H1 (cell line): ENCODE measurements around the gene ALG1. TPM values are rescaled to one million over a fixed set of nuclear protein-coding genes. Genes with fewer than 3 reads are reported as not detected.

ENCODE experiments used
- CTCF ChIA-PET: fragments of 300-600 bp; sonication (Branson Sonifier 250); formaldehyde crosslinking; loops from one replicate; lab custom pipeline; 2021; ENCODE audit not compliant: partially characterized antibody; lab: Charles Lee
- POLR2A ChIA-PET: fragments of 300-600 bp; sonication (Branson Sonifier 250); formaldehyde crosslinking; loops from one replicate; lab custom pipeline; 2021; ENCODE audit warnings: inconsistent platforms; ENCODE audit not compliant: partially characterized antibody; lab: Charles Lee
- DNase-seq, 2 experiments: peaks; one replicate each; pipeline versions ENCODE4 v3.0.0 to v3.0.0-alpha.2; 2010 to 2022; ENCODE audit warnings: low spot score in 2 of 2, low read depth in 1 of 2, mixed read lengths in 1 of 2
- FAIRE-seq: peaks from 2 replicates; lab custom pipeline; 2011; peaks lifted over from hg19 to GRCh38; lab: Jason Lieb, UNC
- H2AFZ ChIP-seq: 2 replicates; pipeline ENCODE4 v1.8.1; 2012; ENCODE audit warnings: low read length, inconsistent platforms
- H2AK5ac ChIP-seq: 2 replicates; pipeline ENCODE4 v1.6.1; 2013; ENCODE audit warnings: low read depth, low read length
- H2BK120ac ChIP-seq: replicated peaks from 2 replicates; pipeline ENCODE3; 2013; ENCODE audit warnings: low read depth, low read length, inconsistent platforms
- H2BK12ac ChIP-seq: 2 replicates; pipeline ENCODE4 v1.6.1; 2013; ENCODE audit warnings: low read depth, low read length
- H2BK15ac ChIP-seq: 2 replicates; pipeline ENCODE4 v1.6.1; 2013; ENCODE audit warnings: low read length
- H2BK20ac ChIP-seq: 2 replicates; pipeline ENCODE4 v1.6.1; 2013; ENCODE audit warnings: low read length
- H2BK5ac ChIP-seq: 2 replicates; pipeline ENCODE4 v1.6.1; 2013; ENCODE audit warnings: low read depth, low read length
- H3K14ac ChIP-seq: 2 replicates; pipeline ENCODE4 v1.6.1; 2013; ENCODE audit warnings: inconsistent platforms; ENCODE audit not compliant: insufficient read length
- H3K18ac ChIP-seq: 2 replicates; pipeline ENCODE4 v1.6.1; 2013; ENCODE audit warnings: low read length; ENCODE audit errors: extremely low read depth
- H3K23ac ChIP-seq: 2 replicates; pipeline ENCODE4 v1.6.1; 2013; ENCODE audit warnings: inconsistent platforms; ENCODE audit not compliant: insufficient read length
- H3K23me2 ChIP-seq: 2 replicates; pipeline ENCODE4 v1.6.1; 2013; ENCODE audit warnings: low read depth, low read length
- H3K27ac ChIP-seq: 2 replicates; pipeline ENCODE4 v1.6.1; 2011; ENCODE audit warnings: low read depth, low read length, inconsistent platforms
- H3K27me3 ChIP-seq, 4 experiments: replicated peaks in 1 of 4; 1 replicate in 1 of 4; 2 replicates in 3 of 4; pipeline versions ENCODE4 v1.6.1 to v1.8.1; 2011 to 2013; ENCODE audit warnings: low read length in 3 of 4, mild to moderate bottlenecking in 3 of 4, inconsistent platforms in 2 of 4, mixed read lengths in 2 of 4, moderate library complexity in 1 of 4; ENCODE audit not compliant: control insufficient read depth in 3 of 4, insufficient read depth in 3 of 4; ENCODE audit errors: extremely low read depth in 1 of 4
- H3K36me3 ChIP-seq, 4 experiments: 2 replicates each; pipeline versions ENCODE4 v1.6.1 to v1.8.1; 2011 to 2013; ENCODE audit warnings: mild to moderate bottlenecking in 4 of 4, low read length in 3 of 4, moderate library complexity in 2 of 4, control low read depth in 1 of 4, inconsistent platforms in 1 of 4; ENCODE audit not compliant: insufficient read depth in 4 of 4, control insufficient read depth in 2 of 4
- H3K4ac ChIP-seq: replicated peaks from 2 replicates; pipeline ENCODE3; 2013; ENCODE audit warnings: low read length, low read depth, mixed read lengths, inconsistent platforms; ENCODE audit not compliant: insufficient read length
- H3K4me1 ChIP-seq, 4 experiments: replicated peaks in 1 of 4; 1 replicate in 1 of 4; 2 replicates in 3 of 4; pipeline versions ENCODE4 v1.6.1 to v1.8.1; 2011 to 2013; ENCODE audit warnings: low read length in 3 of 4, inconsistent platforms in 2 of 4, mixed read lengths in 1 of 4; ENCODE audit not compliant: insufficient read depth in 4 of 4, control insufficient read depth in 3 of 4
- H3K4me2 ChIP-seq, 2 experiments: 2 replicates each; pipeline versions ENCODE4 v1.6.1 to v1.8.1; 2011 to 2013; ENCODE audit warnings: low read depth in 2 of 2, low read length in 2 of 2, control low read depth in 1 of 2, inconsistent platforms in 1 of 2, mild to moderate bottlenecking in 1 of 2; ENCODE audit not compliant: insufficient read depth in 1 of 2
- H3K4me3 ChIP-seq, 4 experiments: fragments of 200-600, 300-600 bp in 1 of 4; sonication (generic), shearing (Covaris generic), sonication (Bioruptor Twin) in 1 of 4; 2 replicates each; pipeline versions ENCODE4 v1.5.1 to v1.8.1; 2011 to 2016; ENCODE audit warnings: low read length in 4 of 4, low read depth in 3 of 4, control low read depth in 2 of 4, inconsistent platforms in 2 of 4, mild to moderate bottlenecking in 2 of 4, mixed read lengths in 1 of 4, moderate library complexity in 1 of 4; ENCODE audit not compliant: insufficient read depth in 2 of 4; ENCODE audit errors: extremely low read depth in 1 of 4
- H3K56ac ChIP-seq: replicated peaks from 2 replicates; pipeline ENCODE3; 2013; ENCODE audit warnings: low read depth, mild to moderate bottlenecking, mixed read lengths, low read length, inconsistent platforms; ENCODE audit not compliant: insufficient read length
- H3K79me1 ChIP-seq: 2 replicates; pipeline ENCODE4 v1.6.1; 2013; ENCODE audit warnings: low read depth, low read length, control low read depth
- H3K79me2 ChIP-seq, 2 experiments: 2 replicates each; pipeline versions ENCODE4 v1.6.1 to v1.8.1; 2012 to 2013; ENCODE audit warnings: low read length in 2 of 2, mild to moderate bottlenecking in 2 of 2, inconsistent platforms in 1 of 2; ENCODE audit not compliant: insufficient read depth in 2 of 2, control insufficient read depth in 1 of 2
- H3K9ac ChIP-seq, 4 experiments: replicated peaks in 1 of 4; 1 replicate in 1 of 4; 2 replicates in 3 of 4; pipeline versions ENCODE4 v1.6.1 to v1.8.1; 2011 to 2013; ENCODE audit warnings: low read depth in 3 of 4, low read length in 3 of 4, control low read depth in 2 of 4, mild to moderate bottlenecking in 2 of 4, moderate library complexity in 2 of 4, inconsistent platforms in 1 of 4; ENCODE audit errors: extremely low read depth in 1 of 4
- H3K9me3 ChIP-seq, 2 experiments: 2 replicates each; pipeline versions ENCODE4 v1.6.1 to v1.8.1; 2012 to 2013; ENCODE audit warnings: mild to moderate bottlenecking in 2 of 2, moderate library complexity in 2 of 2, control low read depth in 1 of 2, inconsistent platforms in 1 of 2, low read depth in 1 of 2, low read length in 1 of 2, mixed read lengths in 1 of 2; ENCODE audit not compliant: insufficient read depth in 2 of 2
- H4K20me1 ChIP-seq, 2 experiments: replicated peaks in 1 of 2; 2 replicates each; pipeline versions ENCODE3 to v1.8.1; 2011 to 2013; ENCODE audit warnings: inconsistent platforms in 2 of 2, low read length in 2 of 2, mild to moderate bottlenecking in 1 of 2; ENCODE audit not compliant: insufficient read depth in 2 of 2, control insufficient read depth in 1 of 2
- H4K5ac ChIP-seq: 2 replicates; pipeline ENCODE4 v1.6.1; 2013; ENCODE audit warnings: low read length, low read depth, mixed read lengths, inconsistent platforms; ENCODE audit not compliant: insufficient read length
- H4K8ac ChIP-seq: 2 replicates; pipeline ENCODE4 v1.8.0; 2013; ENCODE audit warnings: mild to moderate bottlenecking, moderate library complexity, low read length, inconsistent platforms; ENCODE audit not compliant: insufficient read depth; ENCODE audit errors: extremely low read depth
- H4K91ac ChIP-seq: replicated peaks from 2 replicates; pipeline ENCODE3; 2013; ENCODE audit warnings: low read length, mixed read lengths, inconsistent platforms; ENCODE audit not compliant: insufficient read length
- KDM4A ChIP-seq: IDR thresholded peaks from one replicate; pipeline ENCODE4 v1.7.1; 2012; ENCODE audit warnings: low read depth, mild to moderate bottlenecking, moderate library complexity, low read length, inconsistent platforms; ENCODE audit not compliant: severe bottlenecking
- TEAD4 ChIP-seq: IDR thresholded peaks from 2 replicates; pipeline ENCODE4 v1.6.1; 2012; ENCODE audit warnings: low read depth, low read length, inconsistent platforms, mixed read lengths
- ZNF274 ChIP-seq: IDR thresholded peaks from 2 replicates; pipeline ENCODE4 v1.7.0; 2012; ENCODE audit warnings: low read length, borderline replicate concordance; ENCODE audit errors: extremely low read depth
- WGBS, 2 experiments: shearing (Covaris generic) in 1 of 2; methylation state at CpG; one replicate each; pipeline versions ENCODE4 v1.1.6 to v1.1.7; 2013 to 2015; ENCODE audit warnings: low lambda C conversion rate in 2 of 2, mixed read lengths in 2 of 2, inconsistent platforms in 1 of 2, low coverage in 1 of 2, missing lambda C conversion rate in 1 of 2; ENCODE audit not compliant: insufficient replicate concordance in 2 of 2, insufficient coverage in 1 of 2, insufficient read length in 1 of 2; ENCODE audit errors: extremely low coverage in 1 of 2, missing lambda C conversion rate in 1 of 2; 5-methylcytosine and 5-hydroxymethylcytosine counted together
- polyA plus RNA-seq, 7 experiments: library from polyadenylated mRNA; depleted of rRNA in 3 of 7; stranded (reverse) in 5 of 7; unstranded in 2 of 7; fragments of >200 nt in 5 of 7; fragments of 200-250 nt in 2 of 7; gene quantifications; 1 replicate in 5 of 7; 2 replicates in 1 of 7; 4 replicates in 1 of 7; pipeline versions ENCODE4 v1.2.1 to v1.2.3, GENCODE V29; 2011 to 2013; ENCODE audit warnings: missing spikeins in 2 of 7, mixed read lengths in 2 of 7
- total RNA-seq: library from RNA; stranded (reverse); fragmentation: NEBNext Ultra II Directional; extraction: Animal tissue kit (Norgen Biotek cat#: 25700); gene quantifications from 2 replicates; pipeline ENCODE4 v1.2.1, GENCODE V29; 2021

Gene ALG1
- total and polyA plus RNA-seq, 2 of the 8 experiments (the other 6 are each of a cell fraction or from before 2014, with no cell fraction given) = 34.8 to 46.5 TPM

- no peak overlapping the region for H3K23ac ChIP-seq
- H3K23me2 ChIP-seq = no peaks in the 10 kb centered on the region
- H3K79me2 ChIP-seq = no peaks in the 10 kb centered on the region
- POLR2A ChIA-PET = interaction anchor here (0.9 to 1.1 kb wide), 2 partner anchors 9 to 20 kb away, joined by 3 to 4 read pairs; no protein-coding TSS in a partner anchor
- H3K9me3 ChIP-seq = no peaks in the 10 kb centered on the region
- no peak overlapping the region for H2BK5ac ChIP-seq
- H3K4me1 ChIP-seq = peaks cover 0 to 3% (median 0%) of the 10 kb centered on the region in 4 experiments; a peak in 3 of 7 replicates
- 84% methylated on average over 6 of the region's 6 CpGs; no CpG with 5 or more reads in 1 of the 2 experiments for WGBS, 2 experiments
- no peak overlapping the region for H4K8ac ChIP-seq
- CTCF ChIA-PET = interaction anchor here (0.6 to 28.8 kb wide), 4 partner anchors 8 to 94 kb away, joined by 3 to 625 read pairs (median 12); partner anchors contain the start of gene ALG1
- H2BK15ac ChIP-seq = no peak overlapping the region
- H3K27ac ChIP-seq = no peak overlapping the region
- H3K27me3 ChIP-seq = 0 out of 7 replicates have a peak, but pooled peaks cover 0 to 3% (median 0%) of the 10 kb centered on the region in 4 experiments
- no peak overlapping the region for H2BK20ac ChIP-seq
- H4K5ac ChIP-seq = no peak overlapping the region
- no peak overlapping the region for H4K91ac ChIP-seq
- no peaks in the 10 kb centered on the region for H4K20me1 ChIP-seq
- no peak overlapping the region for H2AK5ac ChIP-seq
- H3K4me2 ChIP-seq = no peak overlapping the region
- no peak overlapping the region for H3K4ac ChIP-seq
- DNase-seq (no peak), FAIRE-seq (no peak)
- no peaks in the 10 kb centered on the region for H3K36me3 ChIP-seq
- no peak overlapping the region for H2AFZ ChIP-seq
- no peak overlapping the region for H2BK12ac ChIP-seq
- no peak overlapping the region for H3K18ac ChIP-seq
- no peak overlapping the region for H3K14ac ChIP-seq
- no peaks in the 10 kb centered on the region for H3K79me1 ChIP-seq
- no peak overlapping the region for H3K9ac ChIP-seq
- no peak overlapping the region for H3K4me3 ChIP-seq
- H3K56ac ChIP-seq = no peak overlapping the region
- TF ChIP-seq ZNF274 (no peak), KDM4A (no peak), TEAD4 (no peak)
- no peak overlapping the region for H2BK120ac ChIP-seq
These were observed 5.1 kb upstream of the ALG1 start for GRCh38 chr16:5066511-5066910.
